GM12891 (cell line): ENCODE data around the gene SHROOM3.

Experiments used
- DNase-seq: peaks from one replicate; pipeline ENCODE4 v3.0.0; 2011; ENCODE audit warnings: low spot score; ENCODE audit not compliant: insufficient read length
- FAIRE-seq: peaks from 2 replicates; lab custom pipeline; 2011; peaks lifted over from hg19 to GRCh38; lab: Jason Lieb, UNC
- PAX5 ChIP-seq: IDR thresholded peaks from 2 replicates; pipeline ENCODE4 v1.6.1; 2011; ENCODE audit warnings: low read length, moderate library complexity, mild to moderate bottlenecking; ENCODE audit not compliant: insufficient read depth, severe bottlenecking
- POLR2A ChIP-seq: IDR thresholded peaks from 2 replicates; pipeline ENCODE4 v1.6.1; 2011; ENCODE audit warnings: low read depth, low read length, control low read depth
- POLR2AphosphoS5 ChIP-seq: IDR thresholded peaks from 2 replicates; pipeline ENCODE4 v1.6.1; 2011; ENCODE audit warnings: low read depth, low read length, control low read depth
- POU2F2 ChIP-seq: IDR thresholded peaks from 2 replicates; pipeline ENCODE4 v1.6.1; 2011; ENCODE audit warnings: low read depth, mild to moderate bottlenecking, control low read depth, low read length, moderate library complexity
- SPI1 ChIP-seq: IDR thresholded peaks from 2 replicates; pipeline ENCODE4 v1.6.1; 2011; ENCODE audit warnings: low read depth, low read length, control low read depth
- TAF1 ChIP-seq: IDR thresholded peaks from 2 replicates; pipeline ENCODE4 v1.6.1; 2011; ENCODE audit warnings: low read depth, low read length, control low read depth

SHROOM3 gene

GRCh38 chr4:76756416-76756815 lies 321.4 kb downstream of the SHROOM3 start:
- DNase-seq, result no peak
- TF ChIP-seq POU2F2, result no peak
- TF ChIP-seq POLR2AphosphoS5, result no peak
- TF ChIP-seq SPI1, result no peak
- no peak for TF ChIP-seq POLR2A
- no peak for TF ChIP-seq TAF1
- no peak for TF ChIP-seq PAX5
- FAIRE-seq, result no peak

DNA sequence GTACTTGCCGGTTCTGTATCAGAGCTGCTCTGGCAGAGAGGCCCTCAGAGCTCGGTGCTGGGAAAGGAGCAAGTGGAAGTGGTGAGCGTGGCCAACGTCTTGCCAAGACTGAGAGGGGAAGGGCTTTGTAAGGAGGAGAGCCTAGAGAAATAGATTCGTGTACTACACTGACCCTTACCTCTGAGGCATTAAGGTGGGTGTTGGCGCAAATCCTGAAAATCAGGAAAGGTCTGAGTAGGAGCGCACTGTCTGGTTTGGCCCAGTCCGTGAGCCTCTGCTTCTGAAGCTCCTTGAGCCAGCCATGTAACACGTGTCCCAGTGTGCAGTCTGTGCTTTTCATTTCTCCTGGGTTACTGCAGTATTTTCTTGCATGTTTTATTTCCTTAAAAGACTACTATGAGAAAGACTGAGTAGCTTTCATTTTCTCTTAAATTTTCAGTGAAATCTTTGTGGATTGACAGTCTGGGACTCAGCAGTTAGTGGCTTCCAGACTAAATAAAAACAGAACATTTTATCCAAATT lies 322.4 kb downstream of the SHROOM3 start:
- TF ChIP-seq POU2F2 (no peak), POLR2A (no peak), SPI1 (no peak), POLR2AphosphoS5 (no peak), PAX5 (no peak), TAF1 (no peak)
- DNase-seq, result no peak
- FAIRE-seq, result no peak

- peak; percentile 50 for FAIRE-seq
- TF ChIP-seq PAX5 (no peak), POU2F2 (no peak), TAF1 (no peak), POLR2AphosphoS5 (no peak), SPI1 (no peak), POLR2A (no peak)
- no peak for DNase-seq
Measured at GRCh38 chr4:76758290-76758882, 323.4 kb downstream of the SHROOM3 start.

- TF ChIP-seq TAF1 (no peak), POLR2AphosphoS5 (no peak), PAX5 (no peak), POU2F2 (no peak), SPI1 (no peak), POLR2A (no peak)
- FAIRE-seq (no peak), DNase-seq (no peak)
Measured at GRCh38 chr4:76758996-76759395, 324.0 kb downstream of the SHROOM3 start.

DNA sequence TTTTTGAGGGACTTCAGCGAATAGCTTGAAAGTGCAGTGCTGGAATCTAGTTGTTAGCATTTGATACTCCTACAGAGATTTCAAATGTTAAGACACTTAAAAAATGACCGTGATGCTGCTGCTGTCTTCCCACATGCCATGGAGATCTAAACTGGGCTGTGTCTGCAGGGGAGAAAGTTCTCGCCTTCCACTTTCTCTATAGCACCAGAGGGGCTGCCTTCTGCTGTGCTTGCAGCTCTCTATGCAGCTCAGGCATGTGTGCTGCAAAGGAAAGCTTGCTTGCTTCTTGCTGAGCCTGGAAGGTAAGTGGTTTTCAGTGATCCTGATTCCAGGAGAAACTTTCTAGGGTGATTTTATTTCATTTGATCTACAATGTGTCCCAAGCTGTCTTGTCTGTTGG lies 325.2 kb downstream of the SHROOM3 start:
- DNase-seq, result no peak
- TF ChIP-seq SPI1, result no peak
- no peak for FAIRE-seq

DNA sequence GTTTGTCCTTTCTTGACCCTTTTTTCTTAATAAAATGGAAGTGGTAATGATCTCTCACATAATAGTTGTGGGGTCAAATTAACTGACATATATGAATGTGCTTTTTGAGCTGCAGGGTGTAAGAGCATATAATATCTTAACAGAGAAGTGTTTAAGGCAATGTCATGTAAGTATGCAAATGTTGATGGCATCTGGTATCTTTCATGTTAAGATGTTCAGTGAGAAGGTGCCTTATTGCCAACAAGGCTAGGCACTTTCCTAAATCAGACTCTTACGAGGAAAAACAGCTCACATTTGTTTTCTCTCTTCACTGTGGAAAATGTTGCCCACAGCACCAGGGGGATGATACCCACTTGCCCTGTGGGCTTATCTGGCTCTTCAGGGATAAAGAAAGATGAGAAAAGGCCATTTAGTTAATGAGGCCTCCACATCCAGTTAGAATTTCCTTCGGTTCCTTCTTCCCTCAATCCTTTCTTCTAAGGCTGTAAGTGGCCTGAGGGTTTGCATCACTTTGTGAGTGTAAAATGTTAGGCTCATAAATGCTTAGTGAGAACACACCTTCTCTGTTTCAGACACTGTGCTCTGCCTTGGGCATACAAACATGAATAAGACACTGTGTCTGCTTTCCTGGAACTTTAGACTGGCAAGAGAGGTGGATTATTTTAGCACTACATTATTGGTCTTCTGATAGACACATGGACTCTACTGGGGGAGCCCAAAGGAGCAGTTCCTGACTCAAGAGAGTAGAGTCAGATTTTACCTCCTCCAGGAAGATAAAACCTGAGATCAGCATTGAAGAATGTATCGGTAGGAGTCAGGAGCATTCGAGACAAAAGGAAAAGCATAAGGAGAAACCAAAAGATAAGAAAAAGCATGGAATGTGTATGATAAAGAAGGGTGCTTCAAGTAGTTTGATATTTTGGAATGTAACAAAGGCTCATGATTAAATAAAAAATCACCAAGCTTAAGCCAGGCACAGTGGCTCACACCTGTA lies 327.4 kb downstream of the SHROOM3 start:
- no peak for FAIRE-seq
- DNase-seq, result no peak
- TF ChIP-seq PAX5 (no peak), TAF1 (no peak), POLR2A (no peak), POLR2AphosphoS5 (no peak), SPI1 (no peak), POU2F2 (no peak)

DNA sequence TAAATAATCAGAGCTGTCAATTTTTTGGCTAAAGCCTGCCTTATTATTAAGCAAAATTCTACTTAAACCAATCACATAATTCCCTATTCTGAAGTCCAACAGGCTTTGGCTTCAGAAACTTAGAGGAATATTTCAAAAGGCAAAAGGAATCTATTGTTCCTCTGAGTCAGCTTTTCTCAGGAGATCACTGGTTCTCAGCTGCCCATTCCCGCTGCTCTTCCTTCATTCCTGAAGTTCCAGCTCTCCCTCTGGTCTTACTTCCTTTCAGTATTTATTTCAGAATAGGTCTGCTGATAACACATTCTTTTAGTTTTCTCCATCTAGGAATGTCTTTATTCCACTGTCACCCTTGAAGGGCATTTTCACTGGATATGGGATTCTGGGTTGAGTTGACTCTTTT lies 329.2 kb downstream of the SHROOM3 start:
- no peak for TF ChIP-seq PAX5
- no peak for TF ChIP-seq TAF1
- no peak for TF ChIP-seq POU2F2
- no peak for TF ChIP-seq SPI1
- TF ChIP-seq POLR2A, result no peak
- no peak for TF ChIP-seq POLR2AphosphoS5
- FAIRE-seq (no peak), DNase-seq (no peak)

DNA sequence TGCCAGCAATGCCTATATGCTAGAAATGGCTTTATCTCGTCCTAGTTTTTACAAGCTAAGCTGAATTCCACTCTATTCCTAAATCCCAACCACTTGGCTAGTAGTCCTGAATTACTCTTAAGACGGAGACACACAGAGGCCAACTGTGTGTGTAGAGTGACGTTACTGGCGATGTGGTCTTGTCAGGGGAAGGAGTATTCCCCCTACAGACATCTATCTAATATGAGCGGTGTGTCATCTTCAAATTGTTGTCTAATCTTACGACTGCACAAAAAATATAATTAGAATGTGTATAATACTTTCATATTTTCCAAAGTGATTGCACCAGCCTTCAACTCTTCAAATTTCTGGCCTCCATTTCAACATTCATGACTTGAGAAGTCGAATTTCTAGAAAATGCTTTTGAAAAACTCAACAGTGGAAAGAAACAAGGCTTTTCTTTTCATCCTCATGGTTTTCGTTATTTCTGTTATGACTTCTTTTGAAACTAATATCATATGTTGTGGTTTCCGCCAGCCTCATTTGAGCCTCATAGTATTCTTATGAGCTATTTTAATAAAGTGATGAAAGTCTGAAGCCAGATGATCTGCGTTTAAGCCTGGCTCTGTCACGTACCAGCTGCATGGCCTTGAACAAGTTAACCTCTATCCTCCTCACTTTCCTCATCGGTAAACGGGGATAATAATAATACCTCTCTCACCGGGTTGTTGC lies 330.6 kb downstream of the SHROOM3 start:
- FAIRE-seq, result no peak
- no peak for DNase-seq
- TF ChIP-seq POLR2AphosphoS5 (no peak), POU2F2 (no peak), PAX5 (no peak), POLR2A (no peak), TAF1 (no peak), SPI1 (no peak)

- no peak for FAIRE-seq
- TF ChIP-seq POLR2AphosphoS5, result no peak
- DNase-seq, result no peak
Measured at GRCh38 chr4:76767983-76768382, 333.0 kb downstream of the SHROOM3 start.
